Stimulated activated CD8-positive, alpha-beta memory T cell treated with anti-CD3 and anti-CD28 coated beads, Interleukin-15, amount 100 ng/mL, for 4 hours (primary cell): ENCODE data around the gene FA2H.
"Not testable (repeated sequence)": the region's sequence is repeated elsewhere in the genome, so short reads cannot be mapped to it uniquely, and the experiment has no call there.

Experiments used
- DNase-seq, 2 donors: peaks; one replicate each; pipeline ENCODE4 v3.0.0-alpha.2; 2020; ENCODE audit warnings: low read depth in 2 of 2

FA2H gene

GRCh38 chr16:74774223-74775139 is at the start of gene FA2H:
TSS of gene FA2H (minus strand) at chr16:74774820. CDS start at chr16:74774755, 65 bp downstream.
- peak; percentile 1 to 18 for DNase-seq

- DNase-seq: no peak
Measured at GRCh38 chr16:74817851-74818250, 43.2 kb upstream of the FA2H start.

- DNase-seq: peak; percentile 18 to 19
Measured at GRCh38 chr16:74813109-74813641, 38.6 kb upstream of the FA2H start.

GRCh38 chr16:74811911-74812310 is 37.3 kb upstream of the FA2H start:
- DNase-seq: no peak

- not testable (repeated sequence) for DNase-seq
Measured at GRCh38 chr16:74811216-74811615, 36.6 kb upstream of the FA2H start.

- DNase-seq: no peak
Measured at GRCh38 chr16:74807052-74807646, 32.5 kb upstream of the FA2H start.

- DNase-seq: no peak
Measured at GRCh38 chr16:74800216-74800871, 25.7 kb upstream of the FA2H start.

- no peak for DNase-seq
Measured at GRCh38 chr16:74797414-74797813, 22.8 kb upstream of the FA2H start.

- no peak for DNase-seq
Measured at GRCh38 chr16:74795104-74795503, 20.5 kb upstream of the FA2H start.

- DNase-seq: no peak
Measured at GRCh38 chr16:74794668-74795067, 20.0 kb upstream of the FA2H start.

- DNase-seq: no peak
Measured at GRCh38 chr16:74793571-74793970, 19.0 kb upstream of the FA2H start.

GRCh38 chr16:74792225-74792624 is 17.6 kb upstream of the FA2H start:
- no peak for DNase-seq

- DNase-seq: not testable (repeated sequence)
Measured at GRCh38 chr16:74791749-74792148, 17.1 kb upstream of the FA2H start.

- DNase-seq: no peak
Measured at GRCh38 chr16:74788108-74788507, 13.5 kb upstream of the FA2H start.

GRCh38 chr16:74785031-74785430 is 10.4 kb upstream of the FA2H start:
- DNase-seq: no peak

- no peak for DNase-seq
Measured at GRCh38 chr16:74778646-74779045, 4.0 kb upstream of the FA2H start.

GRCh38 chr16:74776926-74777325 is 2.3 kb upstream of the FA2H start:
- no peak for DNase-seq

GRCh38 chr16:74775255-74775654 is 635 bp upstream of the FA2H start:
- DNase-seq: no peak

- DNase-seq: no peak
Measured at GRCh38 chr16:74773446-74774222, 986 bp downstream of the FA2H start.

- DNase-seq: no peak
Measured at GRCh38 chr16:74771656-74772315, 2.8 kb downstream of the FA2H start.
